NCI-H2227 treated with DMSO at 0.1 percent for 48 hours (cell line): ENCODE data around the gene CATSPER1.

Source experiments
- DNase-seq: peaks from one replicate; lab custom pipeline; 2025; lab: John Stamatoyannopoulos, UW

CATSPER1 gene

DNA sequence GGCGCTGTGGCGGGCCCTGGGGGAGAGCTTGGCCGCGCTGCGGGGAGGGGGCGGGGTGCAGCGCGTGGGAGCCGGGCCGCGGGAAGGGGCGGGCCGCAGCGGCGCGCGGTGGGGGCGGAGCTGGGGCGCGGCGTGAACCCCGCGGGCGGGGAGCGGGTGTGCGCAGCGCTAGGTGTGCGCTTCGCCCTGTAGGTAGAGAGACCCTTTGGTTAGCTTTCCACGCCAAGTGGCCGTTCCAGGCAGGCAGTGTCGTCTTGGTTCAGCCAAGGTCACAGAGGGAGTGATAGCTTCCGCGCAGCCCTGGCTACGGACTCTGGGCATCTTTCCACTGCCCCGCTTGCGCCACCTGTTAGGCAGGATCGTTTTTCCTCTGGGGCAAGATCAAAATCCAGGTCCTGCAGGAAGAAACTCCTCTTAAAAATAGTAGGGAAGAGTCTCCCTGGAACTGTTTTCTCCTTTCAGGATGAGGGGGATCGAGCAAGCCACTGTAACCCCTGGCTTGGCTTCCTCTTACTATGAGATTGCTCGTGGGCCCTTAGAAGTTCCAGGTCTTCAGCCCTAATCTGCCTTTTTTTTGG lies 23.5 kb downstream of the CATSPER1 start:
- DNase-seq: peak; percentile 69

DNA sequence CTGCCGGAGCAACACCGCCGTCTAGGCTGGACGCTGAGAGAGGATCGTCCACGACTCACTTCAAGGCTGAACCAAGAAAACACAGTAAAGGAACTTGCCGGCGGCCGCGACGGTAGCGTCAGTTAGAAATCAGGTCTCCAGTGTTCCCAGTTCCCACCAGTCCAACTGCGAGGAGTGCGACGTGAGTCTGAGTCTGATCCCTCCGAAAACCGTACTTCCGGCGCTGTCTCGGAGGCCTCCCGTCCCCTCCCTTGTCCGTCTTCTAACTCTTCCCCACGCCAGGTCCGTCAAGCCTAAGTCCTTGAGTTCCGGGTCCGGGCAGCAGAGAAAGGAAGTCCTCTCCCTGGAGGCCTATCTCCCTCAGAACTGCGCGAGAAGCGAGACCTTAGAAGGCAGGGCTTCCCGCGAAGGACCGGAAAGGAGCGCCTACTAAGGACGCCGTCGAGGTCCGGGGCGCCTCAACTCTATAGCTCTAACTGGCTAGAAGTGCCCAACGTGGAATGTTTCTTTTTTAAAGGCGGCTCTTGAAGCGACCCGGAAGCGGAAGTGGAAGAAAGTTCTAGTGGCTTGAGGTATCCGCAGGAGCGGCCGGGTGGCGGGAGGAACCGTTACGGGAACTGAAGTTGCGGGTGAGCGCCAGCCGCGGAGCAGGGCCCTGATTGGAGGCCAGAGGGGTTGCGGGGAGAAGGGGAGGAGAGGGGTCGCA lies 24.2 kb downstream of the CATSPER1 start, which contains the start of the genes BANF1 and EIF1AD:
Gene BANF1, plus strand, starts transcription at position 562 of the 706 bp plus-strand sequence. CDS start 748 bp downstream, outside the sequence.
Gene EIF1AD, minus strand, starts transcription at position 216 of the 706 bp plus-strand sequence. CDS start 1,768 bp downstream, outside the sequence.
- DNase-seq: peak; percentile 99

- DNase-seq: no peak
Observed at GRCh38 chr11:65997286-65997685, 29.0 kb downstream of the CATSPER1 start.

- DNase-seq: no peak
Observed at GRCh38 chr11:65992056-65992455, 34.2 kb downstream of the CATSPER1 start.

DNA sequence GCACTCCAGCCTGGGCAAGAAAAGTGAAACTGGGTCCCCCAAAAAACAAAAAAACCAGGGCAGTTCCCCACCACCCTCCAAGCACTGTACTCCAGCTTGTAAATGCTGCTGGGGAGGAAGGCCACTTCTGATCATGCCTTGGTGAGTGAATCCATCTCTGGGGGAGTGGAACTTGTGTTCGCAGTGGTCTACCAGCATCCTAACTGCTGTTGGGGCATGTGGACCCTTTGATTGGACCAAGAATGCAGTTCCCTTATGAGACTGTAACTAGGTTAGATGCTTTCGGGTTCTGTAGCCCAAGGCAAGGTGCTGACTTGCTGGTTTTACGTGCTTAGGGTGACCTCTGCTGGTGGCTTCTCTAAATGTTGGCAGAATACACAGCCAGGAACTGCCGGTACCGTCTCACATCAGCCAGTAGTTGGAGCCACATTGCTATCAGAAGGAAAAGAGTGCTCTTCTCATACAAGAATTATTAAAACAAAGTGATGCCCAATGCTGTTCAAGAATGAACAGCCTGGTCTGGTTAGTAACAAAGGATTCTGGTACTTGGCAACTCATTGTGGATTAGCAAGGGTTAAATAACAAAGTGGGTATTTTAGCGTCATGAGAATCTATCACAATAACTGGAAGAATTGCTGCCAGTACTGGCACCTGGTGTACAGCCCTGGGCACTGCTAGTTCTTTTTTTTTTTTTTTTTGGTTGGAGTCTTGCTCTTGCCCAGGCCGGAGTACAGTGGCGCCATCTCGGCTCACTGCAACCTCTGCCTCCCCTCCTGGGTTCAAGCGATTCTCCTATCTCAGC lies 37.3 kb downstream of the CATSPER1 start:
- peak; percentile 97 for DNase-seq

DNA sequence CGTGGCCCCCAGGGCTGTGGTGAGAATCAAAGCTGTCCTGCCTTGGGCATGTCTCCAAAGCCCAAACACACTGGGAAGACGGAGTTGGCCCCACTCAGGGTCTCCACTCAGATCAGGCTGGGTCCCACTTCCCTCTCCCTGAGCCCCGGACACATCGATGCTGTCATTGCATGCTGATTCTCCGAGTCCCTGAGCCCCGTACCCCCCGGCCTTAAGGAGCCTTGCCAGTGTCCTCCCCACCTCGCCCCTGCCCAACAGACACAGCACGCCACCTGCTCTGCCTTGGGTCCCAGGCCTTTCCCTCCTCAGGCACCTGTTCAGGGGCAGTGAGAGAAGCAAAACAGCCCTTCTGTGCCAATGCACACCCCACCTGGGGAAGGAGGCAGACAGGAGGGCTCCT lies 38.9 kb downstream of the CATSPER1 start:
- DNase-seq: no peak

DNA sequence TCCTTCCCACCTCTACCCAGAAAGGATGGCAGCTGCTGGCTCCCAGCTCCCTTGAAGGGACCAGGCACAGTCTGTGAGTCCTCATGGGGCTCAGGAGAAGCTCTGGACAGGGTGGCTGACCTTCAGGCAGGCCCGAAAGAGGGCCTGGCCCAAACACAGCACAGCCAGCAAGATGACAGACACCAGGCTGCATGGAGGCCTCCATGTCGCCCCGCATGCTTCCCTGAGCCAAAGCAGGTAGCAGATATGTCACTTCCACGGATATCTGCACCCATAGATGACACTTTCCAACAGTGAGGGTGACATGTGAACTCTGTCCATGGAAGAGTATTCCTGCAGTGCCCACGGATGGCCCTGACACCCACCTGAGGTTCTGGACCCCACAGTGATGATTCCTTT lies 42.7 kb downstream of the CATSPER1 start:
- DNase-seq: no peak

GRCh38 chr11:65982824-65983588 lies 43.3 kb downstream of the CATSPER1 start:
- DNase-seq: no peak

- no peak for DNase-seq
Observed at GRCh38 chr11:65981972-65982823, 44.1 kb downstream of the CATSPER1 start.

- no peak for DNase-seq
Observed at GRCh38 chr11:65981101-65981740, 45.1 kb downstream of the CATSPER1 start.

GRCh38 chr11:65979261-65979759 lies 47.0 kb downstream of the CATSPER1 start:
- DNase-seq: no peak

DNA sequence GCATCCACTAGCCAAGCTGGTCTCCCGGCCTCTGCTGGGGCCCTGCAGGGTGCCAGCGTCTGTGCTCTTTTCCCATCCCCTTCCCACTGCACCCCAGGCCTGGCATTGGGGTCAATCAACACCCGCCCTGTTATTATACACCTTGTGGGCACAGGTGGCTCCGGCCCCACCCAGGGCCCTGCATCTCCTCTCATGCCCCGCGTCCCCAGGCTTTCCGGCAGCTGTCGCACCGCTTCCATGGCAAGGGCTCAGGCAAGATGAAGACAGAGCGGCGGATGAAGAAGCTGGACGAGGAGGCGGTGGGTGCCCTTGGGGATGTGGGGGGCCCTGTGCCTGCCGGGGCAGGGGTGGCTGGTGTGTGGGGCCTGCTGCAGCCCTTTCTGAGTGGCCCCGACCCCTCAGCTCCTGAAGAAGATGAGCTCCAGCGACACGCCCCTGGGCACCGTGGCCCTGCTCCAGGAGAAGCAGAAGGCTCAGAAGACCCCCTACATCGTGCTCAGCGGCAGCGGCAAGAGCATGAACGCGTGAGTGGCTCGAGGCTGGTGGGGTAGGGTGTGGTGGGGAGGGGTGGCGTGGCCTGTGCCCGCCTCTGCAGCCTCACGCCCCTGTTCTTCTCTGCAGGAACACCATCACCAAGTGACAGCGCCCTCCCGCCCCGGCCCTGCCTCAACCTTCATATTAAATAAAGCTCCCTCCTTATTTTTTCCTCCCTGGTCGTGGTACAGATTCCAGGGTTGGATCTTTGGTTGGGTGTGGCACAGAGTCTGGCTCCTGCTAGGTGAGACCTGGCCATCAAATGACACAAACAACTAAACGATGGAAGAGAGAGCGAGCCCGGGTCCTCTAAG lies 47.7 kb downstream of the CATSPER1 start:
- DNase-seq: no peak

- no peak for DNase-seq
Observed at GRCh38 chr11:65977621-65978390, 48.5 kb downstream of the CATSPER1 start.

DNA sequence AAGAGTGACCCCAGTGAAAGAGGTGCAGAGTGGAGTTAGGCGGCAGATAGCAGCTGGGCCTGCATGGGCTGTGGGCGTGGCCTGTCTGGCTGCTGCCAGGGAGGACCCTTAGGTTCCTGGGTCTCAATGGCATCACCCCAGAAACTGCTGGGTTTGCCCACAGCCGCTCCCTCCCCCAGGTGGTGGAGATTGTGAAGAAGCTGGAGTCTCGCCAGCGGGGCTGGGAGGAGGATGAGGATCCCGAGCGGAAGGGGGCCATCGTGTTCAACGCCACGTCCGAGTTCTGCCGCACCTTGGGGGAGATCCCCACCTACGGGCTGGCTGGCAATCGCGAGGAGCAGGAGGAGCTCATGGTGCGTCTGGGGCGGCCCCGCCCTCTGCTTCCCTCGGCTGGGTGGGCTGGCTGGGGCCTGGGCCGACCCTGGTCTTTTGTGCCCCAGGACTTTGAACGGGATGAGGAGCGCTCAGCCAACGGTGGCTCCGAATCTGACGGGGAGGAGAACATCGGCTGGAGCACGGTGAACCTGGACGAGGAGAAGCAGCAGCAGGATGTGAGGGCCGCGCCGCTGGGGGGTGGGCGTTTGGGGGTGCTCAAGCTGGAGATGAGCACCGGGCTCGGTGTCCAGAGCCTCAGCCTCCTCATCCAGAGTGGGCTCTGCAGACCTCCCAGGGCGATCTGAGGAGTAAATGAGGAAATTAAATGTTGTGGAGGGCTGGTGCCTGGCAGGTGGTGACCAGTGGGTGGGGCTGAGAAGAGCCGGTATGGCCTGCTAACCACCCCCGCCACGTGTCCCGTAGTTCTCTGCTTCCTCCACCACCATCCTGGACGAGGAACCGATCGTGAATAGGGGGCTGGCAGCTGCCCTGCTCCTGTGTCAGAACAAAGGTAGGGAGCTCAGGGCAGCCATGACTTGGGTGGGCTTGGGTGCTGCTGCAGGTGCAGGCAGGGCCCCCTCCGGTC lies 49.8 kb downstream of the CATSPER1 start:
- DNase-seq: no peak

- DNase-seq: no peak
Observed at GRCh38 chr11:65975771-65976170, 50.5 kb downstream of the CATSPER1 start.

DNA sequence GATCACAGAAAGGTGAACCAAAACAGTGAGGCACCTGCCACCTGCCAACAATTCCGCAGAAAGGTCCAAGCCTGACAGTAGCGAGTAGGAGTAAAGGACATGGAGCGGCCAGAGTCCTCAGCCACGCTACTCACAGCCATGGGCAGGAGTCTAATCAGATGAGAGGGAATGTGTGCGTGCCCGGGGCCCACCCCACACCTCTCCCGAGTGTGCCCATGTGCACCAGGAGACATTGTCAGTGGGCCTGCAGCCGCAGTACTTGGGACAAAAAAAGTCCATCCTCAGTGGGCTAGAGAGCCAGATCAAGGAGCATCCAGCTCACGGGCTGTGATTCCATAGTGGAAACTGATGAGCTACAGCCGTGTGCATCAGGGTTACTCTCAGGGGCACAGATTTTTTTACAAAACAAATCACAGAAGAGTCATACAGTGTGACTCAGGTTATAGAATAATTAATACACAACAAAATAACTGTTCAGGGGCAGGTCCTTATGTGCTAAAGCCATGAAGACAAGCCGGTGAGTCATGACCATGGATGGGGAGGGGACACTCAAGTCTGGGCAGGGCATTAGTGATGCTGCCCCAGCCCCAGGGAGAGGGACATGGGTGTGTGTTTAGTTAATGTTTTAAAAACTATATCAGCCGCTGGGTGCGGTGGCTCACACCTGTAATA lies 52.7 kb downstream of the CATSPER1 start:
- DNase-seq: no peak

GRCh38 chr11:65972116-65972515 lies 54.2 kb downstream of the CATSPER1 start:
- no peak for DNase-seq
